ENCODE measurements around the gene CACNA1C. TPM values are rescaled to one million over a fixed set of nuclear protein-coding genes. Genes with fewer than 3 reads are reported as not detected.

CACNA1C gene
- total RNA-seq, 1 donor from 2014 or later: 6.5 TPM

DNA sequence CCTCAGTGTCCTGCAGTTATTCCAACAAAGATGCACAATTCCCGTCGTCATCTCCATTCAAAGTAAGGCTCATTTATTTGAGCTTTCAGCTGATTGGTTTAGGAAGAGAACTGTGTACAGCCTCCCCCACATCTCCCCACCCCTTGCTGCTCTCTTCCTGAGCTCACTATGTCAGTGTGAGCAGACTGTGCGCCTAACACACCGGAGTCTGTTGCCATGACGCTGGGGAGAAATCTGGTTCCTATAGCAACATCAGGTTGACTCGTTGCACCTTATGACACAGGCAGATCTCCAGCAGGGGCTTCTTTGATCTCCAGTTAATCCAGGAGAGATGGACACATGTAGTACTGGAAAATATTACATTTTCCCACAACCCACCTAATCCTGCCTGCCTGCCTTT, 319.4 kb downstream of the CACNA1C start:
- no peak for DNase-seq

DNA sequence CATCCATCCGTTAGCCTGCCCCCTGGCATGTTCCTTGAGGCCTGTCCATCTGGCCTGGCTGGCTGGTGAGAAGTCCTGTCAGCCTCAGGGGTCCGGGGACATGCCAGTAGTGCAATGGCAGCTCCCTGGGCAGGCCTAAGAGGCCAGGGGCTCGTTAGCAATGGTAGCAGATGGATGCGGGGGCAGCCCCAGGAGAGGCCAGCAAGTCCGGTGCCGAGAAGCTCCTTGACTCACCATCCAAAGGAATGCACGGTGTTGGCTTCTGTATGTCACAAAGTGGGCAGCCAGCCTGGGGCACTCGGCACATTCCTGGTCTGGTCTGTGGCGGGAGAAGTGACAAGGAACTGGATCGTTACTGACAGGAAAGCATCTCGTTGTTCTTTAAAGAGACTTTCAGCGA, 319.9 kb downstream of the CACNA1C start:
- DNase-seq: no peak

DNA sequence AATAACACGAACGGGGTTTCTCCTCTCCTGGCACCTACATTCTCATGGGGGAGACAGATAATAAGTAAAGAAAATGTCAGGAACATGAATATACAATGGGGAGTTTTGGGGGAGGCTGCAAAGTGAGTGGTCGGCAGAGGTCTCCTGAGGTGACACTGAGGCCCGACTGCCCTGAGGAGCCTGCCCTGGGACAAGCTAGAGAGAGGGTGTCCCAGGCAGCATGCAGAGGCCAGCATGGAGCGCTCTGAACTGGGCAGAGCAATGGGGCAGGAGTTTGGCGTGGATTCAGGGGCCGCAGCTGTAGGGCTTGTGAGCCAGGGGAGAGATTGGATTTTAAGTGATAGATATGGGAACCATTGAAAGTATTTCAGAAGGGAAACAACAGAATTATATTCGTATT, 320.5 kb downstream of the CACNA1C start:
- no peak for DNase-seq

DNA sequence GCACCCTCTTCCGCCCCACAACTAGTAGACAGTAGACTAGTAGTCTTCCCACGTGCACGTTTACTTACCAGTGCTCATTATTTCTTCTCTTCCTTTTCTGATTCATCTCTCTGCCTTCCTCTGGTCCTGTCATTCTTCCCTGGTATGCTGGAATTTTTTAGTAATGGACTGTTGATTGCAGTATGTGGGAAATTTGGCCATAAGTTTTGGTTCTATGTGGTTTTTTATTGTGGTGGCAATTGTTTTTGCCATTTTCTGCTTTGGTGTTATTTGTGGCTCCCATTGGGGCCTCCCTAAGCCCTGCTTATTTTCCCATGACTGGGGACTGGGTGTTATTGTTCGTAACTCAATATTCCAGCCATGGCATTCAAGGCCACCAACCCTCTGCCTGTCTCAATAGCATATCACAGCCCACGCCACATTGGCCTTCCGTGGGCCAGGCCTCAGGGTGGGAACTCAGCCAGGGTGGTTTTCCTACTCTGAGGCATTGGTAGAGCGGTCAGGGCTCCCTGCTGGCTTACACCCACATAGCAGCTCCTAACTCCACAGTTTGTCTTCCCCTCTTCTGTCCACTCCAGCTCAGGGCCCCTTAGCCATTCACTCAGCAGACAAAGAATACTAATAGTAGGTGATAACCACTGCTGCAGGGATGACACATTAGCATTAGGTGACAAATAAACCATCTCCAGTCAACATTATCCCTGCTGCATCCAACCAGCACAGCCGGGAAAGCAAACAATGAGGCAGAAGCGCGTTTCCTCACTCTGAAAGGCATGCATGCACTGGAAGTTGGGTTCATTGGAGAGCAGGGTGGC, 321.5 kb downstream of the CACNA1C start:
- DNase-seq: no peak

DNA sequence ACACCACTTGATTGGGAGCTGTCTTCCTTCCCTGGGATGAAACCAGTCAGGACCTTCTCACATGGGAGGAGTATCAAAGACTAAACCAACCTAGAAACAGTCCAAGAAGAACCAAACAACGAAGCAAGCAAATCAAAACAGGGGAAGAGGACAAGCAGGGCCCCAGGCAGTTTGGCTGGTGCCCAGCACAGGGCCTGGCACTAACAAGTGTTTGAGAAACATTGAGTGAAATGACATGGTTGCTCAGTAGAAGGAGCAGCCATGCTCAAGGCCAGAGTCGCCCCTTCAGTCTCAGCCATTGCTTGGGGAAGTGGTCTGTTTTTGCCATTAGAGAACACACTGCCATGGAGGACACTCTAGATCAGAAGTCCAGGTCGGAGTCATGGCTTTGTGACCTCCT, 323.1 kb downstream of the CACNA1C start:
- no peak for DNase-seq

DNA sequence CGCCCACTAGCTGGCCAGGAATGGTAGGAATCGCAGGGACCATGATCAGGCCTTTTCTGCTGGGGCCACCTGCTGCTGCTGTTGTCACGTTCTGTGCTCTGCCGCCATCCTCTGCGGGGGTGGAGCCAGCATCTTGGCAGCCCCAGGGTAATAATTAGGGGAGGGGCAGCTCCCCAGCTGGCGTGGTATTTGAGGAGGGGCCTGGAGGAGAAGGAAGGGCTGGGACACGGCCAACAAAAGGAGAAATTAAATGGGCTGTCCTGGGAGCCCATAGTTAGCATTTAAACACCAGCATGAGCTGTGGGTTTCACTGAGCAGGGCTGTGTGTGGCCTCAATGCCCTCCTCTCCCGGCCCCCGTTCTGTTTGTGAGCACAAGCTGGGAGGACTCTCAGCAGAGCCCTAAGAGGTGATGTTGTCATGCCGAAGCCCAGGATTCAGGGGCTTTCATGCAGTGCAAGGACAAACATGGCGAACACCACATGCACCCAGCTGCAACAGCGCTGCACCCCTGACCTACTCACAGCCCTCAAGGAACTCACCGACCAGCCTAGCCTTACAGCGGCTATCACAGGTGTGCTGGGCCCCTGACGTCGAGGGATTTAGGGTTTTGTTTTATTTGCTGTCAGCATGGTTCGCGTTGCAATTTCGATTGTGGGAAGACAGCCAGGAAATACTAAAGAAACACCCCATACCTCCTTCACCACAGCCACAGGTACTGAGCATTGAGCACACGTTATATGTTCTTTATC, 324.3 kb downstream of the CACNA1C start:
- peak; percentile 87 for DNase-seq

DNA sequence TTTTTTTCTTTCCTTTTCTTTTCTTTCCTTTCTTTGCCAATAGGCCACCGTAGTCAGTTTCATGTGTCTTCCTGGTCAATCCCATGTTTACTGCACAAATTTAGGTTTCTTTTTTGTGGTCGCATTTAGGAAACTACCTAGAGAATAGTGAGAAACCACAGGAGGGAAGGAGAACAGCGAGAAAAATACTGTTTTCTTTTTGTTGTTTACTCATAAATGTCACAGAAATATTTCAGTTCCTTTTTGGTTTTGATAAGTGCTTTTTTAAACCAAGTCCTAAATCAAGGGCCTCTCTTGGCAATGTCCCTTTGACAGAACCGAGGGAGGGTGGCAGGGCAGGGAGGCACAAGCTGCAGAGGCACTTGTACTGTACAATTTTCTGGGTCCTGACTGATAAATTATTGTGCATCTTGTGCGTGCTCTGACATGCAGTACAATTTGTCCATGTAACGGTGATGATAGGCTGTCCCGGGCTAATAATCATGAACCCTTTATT, 326.1 kb downstream of the CACNA1C start:
- DNase-seq: no peak

DNA sequence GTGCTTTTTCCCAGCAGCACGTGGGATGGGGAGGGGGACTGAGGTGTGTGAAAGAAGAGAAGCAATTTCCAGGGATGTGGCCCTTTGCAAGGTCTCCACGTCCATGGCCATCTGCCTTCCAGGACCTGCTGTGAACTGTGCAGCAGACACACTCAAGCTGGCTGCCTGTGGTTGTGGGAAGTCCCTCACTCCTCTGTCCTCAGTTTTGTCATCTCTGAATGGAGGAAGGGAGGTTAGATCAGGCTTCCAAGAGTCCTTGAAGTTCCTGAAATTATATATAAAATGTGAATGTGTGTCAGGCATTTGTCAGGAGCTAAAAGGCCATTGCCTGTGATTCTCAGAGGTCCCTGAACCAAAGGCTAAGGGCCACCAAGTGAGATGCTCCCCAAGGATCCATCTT, 328.2 kb downstream of the CACNA1C start:
- no peak for DNase-seq

DNA sequence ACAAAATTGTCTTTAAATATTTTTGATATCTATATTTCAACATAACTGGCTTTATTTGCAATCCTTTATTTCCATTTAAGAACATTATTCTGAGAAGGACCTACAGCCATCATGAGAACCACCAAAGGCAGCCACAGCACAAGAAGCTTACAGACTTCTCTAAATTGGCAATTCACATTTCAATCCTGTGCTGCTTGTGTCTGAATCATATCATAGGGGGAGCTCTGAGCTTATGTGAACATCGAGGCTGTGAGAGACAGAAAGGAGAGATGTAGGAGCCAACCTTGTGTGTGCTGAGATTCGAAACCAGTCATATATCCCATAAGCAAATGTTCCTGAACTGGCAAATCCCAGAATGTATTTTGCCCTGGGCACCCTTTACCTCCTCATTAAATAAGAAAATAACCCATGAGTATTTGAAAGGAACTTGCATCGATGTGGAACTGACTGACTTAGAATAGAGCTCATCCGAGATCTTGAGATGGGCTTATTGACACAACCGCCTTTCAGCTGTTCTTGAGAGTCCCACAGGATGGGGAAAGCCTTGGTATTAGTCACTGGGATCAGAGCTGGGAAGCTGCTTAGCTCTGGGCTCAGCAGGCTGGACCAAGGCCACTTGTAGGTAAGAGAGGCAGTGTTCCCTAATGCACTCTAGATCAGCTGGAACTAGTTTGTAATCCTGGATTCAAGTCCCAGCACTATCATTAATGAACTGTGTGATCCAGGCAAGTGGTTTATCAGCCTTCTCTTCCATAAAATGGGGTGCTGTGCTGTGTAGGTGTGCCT, 329.8 kb downstream of the CACNA1C start:
- DNase-seq: no peak

DNA sequence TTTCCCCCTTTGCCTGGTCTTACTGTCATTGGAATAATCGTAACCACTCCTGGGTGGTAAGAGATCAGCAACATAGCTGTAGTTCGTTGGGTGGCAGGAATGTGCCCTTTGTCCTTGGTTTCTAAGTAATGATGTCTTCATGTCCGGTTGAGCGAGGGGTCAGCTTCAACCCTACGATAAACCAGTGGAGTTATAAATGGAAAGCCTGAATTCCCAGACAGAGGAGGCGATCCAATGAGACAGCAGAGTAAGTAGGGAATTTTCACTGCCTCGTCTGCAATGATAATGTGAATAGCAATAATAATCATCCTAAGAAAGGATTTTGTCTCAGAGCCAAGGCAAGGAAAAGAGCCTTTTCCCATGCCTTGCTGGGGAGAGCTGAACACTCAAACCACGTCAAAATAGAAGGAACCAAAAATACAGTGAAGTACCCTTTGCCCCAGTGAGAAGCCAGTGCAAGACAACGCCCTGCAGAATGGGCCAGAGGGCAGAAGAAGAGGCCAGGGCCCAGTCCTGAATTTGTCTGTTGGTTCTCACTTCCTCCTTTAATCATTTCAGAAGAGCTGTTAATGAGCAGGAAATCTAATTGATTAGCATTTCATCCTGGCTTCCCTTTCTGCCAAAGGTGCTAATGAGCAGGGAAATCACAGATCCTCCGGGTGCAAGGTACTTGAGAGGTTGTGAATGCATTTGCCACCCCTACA, 330.7 kb downstream of the CACNA1C start:
- no peak for DNase-seq

DNA sequence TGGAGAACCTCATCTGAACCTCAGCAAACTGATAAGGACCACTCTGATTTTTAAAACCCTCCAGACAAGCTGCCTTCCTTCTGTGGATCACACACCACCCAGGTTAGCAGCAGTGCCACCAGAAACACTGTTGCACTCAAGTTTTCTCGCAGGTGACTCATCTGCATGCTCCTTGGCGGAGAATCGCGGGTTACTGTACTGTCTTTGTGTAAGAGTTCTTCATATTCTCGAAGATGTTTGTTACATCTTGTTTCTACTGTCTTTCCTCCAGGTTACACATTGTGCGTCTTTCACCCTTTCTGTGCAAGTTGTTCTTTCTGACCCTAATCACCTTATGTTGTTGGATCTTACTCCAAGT, 331.2 kb downstream of the CACNA1C start:
- DNase-seq: no peak

DNA sequence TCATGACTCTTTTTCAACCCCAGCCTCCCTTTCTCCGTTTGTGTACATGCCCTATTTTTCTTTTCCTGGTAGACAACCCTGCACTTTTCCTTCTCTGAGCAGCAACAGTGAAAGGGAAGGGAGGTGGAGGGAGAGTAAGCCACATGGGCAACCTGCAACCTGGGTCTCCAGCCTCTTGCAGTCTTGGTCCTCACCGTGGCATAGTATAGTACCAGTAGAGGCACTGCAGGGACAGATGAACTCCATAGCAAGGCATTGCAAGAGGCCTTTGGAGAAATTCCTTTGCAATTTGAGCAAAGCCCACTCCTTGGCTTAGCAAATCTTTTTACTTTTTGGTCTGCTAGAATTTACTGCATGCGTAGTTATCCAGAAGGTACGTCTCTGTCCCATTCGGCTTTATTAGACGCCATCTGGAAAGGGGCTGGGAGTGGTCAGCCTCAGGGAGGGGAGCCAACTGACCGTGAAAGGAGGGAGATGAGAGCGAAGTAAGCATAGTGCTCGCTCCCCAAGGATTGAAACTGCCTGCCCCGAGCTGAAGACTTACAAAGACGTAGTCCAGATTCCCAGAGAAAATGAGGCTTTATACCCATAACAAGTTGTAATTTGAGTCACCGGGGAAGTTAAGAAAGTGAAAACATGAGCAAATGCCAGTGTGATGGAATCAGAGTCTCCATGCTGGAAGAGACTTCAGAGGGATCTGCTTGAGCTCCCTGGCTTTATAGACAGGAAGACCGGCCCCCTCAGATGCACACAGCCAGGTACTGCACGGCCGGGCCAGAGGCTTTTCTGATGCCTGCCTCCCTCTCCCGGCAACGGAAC, 332.0 kb downstream of the CACNA1C start:
- peak; percentile 90 for DNase-seq

DNA sequence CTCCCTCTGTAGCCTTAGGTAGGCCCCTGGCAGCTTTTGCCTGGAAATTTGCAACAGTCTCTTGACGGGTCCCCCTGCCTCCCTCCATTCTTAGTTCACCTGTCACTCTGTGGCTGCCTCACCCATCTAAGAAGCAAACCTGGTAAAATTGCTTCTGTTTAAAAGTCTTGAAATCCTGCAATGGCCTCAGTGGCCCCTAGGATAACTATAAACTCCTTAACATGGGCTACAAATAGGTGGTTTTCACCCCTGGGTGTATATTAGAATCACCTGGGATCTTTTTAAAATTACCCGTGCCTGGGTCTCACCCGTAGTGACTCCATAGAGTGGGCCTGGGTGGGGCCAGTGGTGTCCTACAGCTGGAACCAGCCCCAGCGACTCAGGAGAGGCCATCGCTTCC, 332.7 kb downstream of the CACNA1C start:
- DNase-seq: no peak

DNA sequence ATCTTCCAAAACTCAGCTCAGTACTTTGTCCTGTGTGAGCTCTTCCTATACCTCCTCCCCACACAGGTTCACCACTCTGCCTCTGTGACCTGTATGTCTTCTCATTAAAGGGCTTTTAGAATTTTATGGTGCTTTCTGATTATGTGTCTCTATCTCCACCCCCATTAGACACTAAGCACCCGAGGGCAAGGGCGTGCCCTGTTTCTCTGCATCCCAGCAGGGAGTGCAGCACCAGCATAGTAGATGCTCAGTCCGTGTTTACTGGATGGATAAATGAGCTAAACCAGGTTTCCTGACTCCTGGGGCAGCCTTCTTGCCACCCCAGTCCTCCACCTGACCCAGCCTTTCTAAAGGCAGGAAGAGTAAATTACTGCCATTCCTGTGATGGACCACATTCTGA, 333.8 kb downstream of the CACNA1C start:
- DNase-seq: no peak

DNA sequence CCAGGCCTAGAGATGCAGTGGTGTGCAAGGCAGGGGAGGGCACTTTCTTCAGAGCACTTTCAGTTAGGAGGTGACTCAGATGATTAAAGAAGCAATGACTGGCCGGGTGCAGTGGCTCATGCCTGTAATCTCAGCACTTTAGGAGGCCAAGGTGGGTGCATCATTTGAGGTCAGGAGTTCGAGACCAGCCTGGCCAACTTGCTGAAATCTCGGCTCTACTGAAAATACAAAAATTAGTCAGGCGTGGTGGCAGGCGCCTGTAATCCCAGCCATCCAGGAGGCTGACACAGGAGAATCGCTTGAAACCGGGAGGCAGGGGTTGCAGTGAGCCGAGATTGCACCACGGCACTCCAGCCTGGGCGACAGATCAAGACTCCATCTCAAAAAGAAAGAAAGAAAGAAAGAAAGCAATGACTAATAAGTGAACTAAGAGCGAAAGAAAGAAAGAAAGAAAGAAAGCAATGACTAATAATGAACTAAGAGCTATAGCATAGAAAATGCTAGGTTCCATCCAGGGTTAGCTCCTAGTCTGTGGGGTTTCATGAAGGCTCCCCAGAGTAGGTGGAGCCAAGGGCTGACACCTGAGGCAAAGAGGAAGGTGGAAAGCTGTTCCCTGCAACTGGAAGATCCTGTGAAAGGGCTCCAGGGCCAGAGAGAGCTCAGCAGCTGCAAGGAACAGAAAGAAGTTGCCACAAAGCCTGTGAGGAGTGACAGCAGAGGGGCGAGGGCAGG, 334.5 kb downstream of the CACNA1C start:
- no peak for DNase-seq

DNA sequence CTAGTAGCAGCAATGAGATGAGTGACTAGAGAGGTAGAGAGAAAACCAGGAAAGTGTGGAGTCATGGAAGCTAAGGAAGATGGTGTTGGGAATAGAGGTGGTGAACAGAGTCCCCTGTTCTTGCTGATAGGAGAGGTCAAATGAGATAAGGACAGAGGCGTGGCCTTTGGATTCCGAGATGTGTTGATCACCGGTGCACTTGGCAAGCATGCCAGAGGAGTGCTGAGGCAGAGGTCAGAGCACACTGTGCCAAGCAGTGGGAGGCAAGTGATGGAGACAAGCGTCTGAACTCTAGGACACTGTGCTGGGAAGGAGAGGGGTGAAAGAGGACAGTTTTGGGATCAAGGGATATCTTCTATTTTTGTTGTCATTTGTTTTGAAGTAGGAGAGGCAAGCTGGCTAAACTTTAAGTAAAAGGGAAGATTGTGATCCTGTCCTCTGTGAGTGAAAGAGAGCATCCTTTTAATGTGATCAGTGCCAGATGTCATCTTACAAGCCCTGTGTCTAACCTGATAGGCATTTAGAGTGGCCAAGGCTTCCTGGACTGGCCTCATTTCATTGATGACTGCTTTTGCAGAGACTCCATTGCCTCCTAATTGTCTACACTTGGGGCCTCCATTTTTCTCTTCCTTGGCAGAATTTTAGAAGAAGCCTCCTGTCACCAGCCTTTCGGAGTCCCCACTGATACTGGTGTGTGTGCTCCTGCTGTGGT, 336.4 kb downstream of the CACNA1C start:
- DNase-seq: no peak

DNA sequence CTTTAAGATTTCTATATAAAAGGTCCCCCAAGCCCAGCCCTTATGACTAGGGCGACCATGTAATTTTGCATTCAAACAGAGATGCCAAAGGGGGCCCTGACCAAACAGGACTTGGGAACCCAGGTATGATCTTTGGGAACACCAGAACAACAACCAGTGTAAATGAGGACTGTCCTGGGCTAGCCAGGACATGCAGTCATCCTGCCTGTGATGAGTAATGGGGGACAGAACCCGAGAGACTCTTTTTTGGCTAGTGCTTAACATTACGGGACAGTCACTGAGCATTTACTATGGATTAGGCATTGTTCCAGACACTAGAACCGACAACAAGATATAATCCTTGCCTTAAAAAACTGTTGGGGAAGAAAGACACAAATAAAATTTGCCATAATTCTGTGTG, 337.3 kb downstream of the CACNA1C start:
- no peak for DNase-seq

DNA sequence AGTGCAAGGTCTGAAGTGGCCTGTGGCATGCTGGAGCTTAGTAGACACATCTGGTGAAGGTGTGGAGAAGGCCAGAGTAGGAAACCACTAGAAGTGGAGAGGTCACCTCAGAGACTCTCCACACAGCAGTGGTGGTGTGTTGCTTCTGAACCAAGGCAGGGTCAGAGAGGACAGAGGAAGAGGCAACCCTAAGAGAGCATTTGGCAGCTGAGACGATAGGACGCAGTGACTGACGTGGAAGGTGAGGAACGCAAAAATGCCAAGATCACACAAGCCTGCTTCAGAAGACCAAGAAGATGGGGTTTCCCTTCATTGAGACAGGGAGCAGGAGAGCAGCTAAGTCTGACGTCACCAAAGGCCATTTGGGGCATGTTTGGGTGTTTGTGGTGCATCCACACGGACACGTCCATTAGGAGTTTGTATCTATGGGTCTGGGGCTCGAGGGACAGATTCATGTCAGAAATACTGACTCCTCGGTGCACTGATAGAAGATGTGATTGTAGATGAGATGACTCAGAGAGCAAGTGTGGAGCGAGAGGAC, 338.1 kb downstream of the CACNA1C start:
- no peak for DNase-seq

DNA sequence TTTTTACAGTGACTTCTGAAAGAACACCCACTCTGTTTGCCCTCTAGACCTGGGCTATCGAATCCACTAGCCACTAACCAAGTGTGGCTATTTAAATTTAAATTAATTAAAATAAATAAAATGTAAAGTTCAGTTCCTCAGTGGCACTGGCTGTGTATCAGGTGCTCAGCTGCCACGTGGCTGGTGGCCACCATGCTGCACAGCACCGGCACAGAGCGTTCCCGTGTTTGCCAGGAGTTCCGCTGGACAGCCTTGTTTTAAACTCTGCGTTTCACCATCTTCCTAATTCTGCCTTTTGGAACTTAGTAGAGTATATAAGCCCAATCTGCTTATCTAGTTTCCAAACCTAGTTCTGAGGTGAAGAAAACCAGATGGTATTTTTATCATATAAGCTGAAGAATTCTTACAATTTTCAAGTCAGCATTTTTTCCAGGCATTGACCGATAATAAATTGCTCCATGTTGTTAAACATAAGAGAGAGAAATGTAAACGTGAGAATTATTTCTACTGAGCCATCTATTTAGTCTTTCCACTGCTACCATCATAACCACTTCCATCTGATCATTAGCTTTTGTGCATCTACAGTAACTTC, 339.0 kb downstream of the CACNA1C start:
- no peak for DNase-seq

All from tongue (tissue), 2 donors.